ENCODE results near the gene GPR61.

The GPR61 gene

GRCh38 chr1:109569323-109569722, 29.7 kb downstream of the GPR61 start:
- DNase-seq (ENCODE audit: low read depth), result no peak

DNA sequence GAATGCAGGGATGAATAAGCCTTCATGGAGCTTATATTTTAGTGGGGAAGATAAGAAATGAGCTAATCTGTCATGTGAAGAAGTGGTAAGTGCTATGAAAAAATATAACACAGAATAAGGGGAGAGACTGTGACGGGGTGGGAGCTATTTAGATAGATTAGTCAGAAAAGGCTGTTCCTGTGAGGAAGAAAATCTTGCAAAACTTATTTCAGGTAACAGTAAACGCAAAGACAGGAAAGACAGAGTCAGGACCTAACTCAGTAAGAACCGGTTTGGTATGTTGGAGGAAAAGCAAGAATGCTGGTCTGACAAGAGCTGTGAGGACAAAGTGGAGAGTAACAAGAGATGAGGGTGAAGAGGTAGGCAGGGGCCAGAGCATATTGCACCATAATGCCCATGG, 30.7 kb downstream of the GPR61 start:
- no peak for DNase-seq (ENCODE audit: low read depth)

- DNase-seq (ENCODE audit: low read depth), result no peak
These were observed 34.1 kb downstream of the GPR61 start for GRCh38 chr1:109573785-109574184.

- no peak for DNase-seq (ENCODE audit: low read depth)
These were observed 39.3 kb downstream of the GPR61 start for GRCh38 chr1:109578947-109579443.

GRCh38 chr1:109579491-109579890, 39.8 kb downstream of the GPR61 start:
- DNase-seq (ENCODE audit: low read depth), result no peak

- no peak for DNase-seq (ENCODE audit: low read depth)
These were observed 42.3 kb downstream of the GPR61 start for GRCh38 chr1:109582021-109582420.

- DNase-seq (ENCODE audit: low read depth), result no peak
These were observed 45.1 kb downstream of the GPR61 start for GRCh38 chr1:109584766-109585165.

GRCh38 chr1:109586055-109586454, 46.4 kb downstream of the GPR61 start:
- DNase-seq (ENCODE audit: low read depth), result no peak

GRCh38 chr1:109589177-109589576, 49.5 kb downstream of the GPR61 start:
- DNase-seq (ENCODE audit: low read depth), result no peak

DNA sequence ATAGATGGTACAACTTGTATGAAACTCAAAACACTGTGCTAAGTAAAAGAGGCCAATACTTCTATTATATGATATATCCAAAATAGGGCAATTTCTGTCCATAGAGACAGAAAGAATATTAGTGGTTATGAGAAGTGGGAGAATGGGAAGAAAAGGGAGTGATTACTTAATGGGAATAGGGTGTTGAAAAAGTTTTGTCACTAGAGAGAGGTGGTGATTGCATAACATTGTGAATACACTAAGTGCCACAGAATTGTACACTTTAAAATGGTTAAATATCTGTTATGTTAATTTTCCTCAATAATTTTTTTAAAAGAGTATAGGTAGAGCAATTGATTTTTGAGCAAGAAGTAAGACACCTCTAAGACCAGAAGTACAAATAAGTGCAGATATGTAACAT, 50.0 kb downstream of the GPR61 start:
- no peak for DNase-seq (ENCODE audit: low read depth)

GRCh38 chr1:109592916-109593315, 53.2 kb downstream of the GPR61 start:
- DNase-seq (ENCODE audit: low read depth), result no peak

DNA sequence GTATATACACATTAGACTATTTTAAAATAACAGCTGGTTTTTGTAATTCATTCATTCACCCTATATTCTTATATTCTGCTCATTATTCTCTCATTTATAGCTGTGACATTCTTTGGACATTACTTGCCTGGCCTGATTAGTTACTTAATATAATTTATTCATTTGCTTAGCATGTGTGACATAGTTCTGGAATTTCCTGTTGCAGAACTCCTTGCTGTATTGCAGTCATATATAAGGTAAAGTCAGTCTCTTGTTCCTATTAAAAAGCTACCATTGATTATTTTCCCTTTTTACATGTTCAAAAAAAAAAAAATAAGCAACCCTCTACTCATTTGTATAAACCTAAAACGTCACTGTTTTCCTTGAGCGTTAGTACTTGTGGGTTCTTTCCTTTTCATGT, 55.9 kb downstream of the GPR61 start:
- no peak for DNase-seq (ENCODE audit: low read depth)

Measured in activated T-helper 9 cell treated with anti-CD3 and anti-CD28 coated beads, Interleukin-2, amount 50 U/mL, for 16 hours (primary cell).